Aorta (tissue), 5 donors: Measurements from ENCODE around the gene ABCB10. TPM values are rescaled to one million over a fixed set of nuclear protein-coding genes. Genes with fewer than 3 reads are reported as not detected.

ENCODE experiments used
- ATAC-seq: fragments of 200-7000 bp; cut with Tn5 transposase; one replicate; pipeline ENCODE4 v1.9.1; 2022; ENCODE audit warnings: moderate library complexity; ENCODE audit not compliant: low FRiP score
- DNase-seq, 2 donors: peaks; one replicate each; pipeline ENCODE4 v3.0.0-alpha.2; 2020
- H3K27ac ChIP-seq, 2 donors: one replicate each; pipeline ENCODE4 v1.5.1; 2013; ENCODE audit warnings: low read length in 2 of 2, mild to moderate bottlenecking in 2 of 2, moderate library complexity in 2 of 2, control low read depth in 1 of 2, inconsistent platforms in 1 of 2, low read depth in 1 of 2
- H3K27me3 ChIP-seq, 2 donors: one replicate each; pipeline ENCODE4 v1.6.1; 2013; ENCODE audit warnings: control low read depth in 1 of 2, low read length in 1 of 2, mild to moderate bottlenecking in 1 of 2, moderate library complexity in 1 of 2; ENCODE audit not compliant: insufficient read depth in 2 of 2, control insufficient read depth in 1 of 2
- H3K36me3 ChIP-seq, 2 donors: one replicate each; pipeline ENCODE4 v1.6.1; 2013; ENCODE audit warnings: control low read depth in 1 of 2, low read length in 1 of 2, mild to moderate bottlenecking in 1 of 2; ENCODE audit not compliant: insufficient read depth in 2 of 2, control insufficient read depth in 1 of 2
- H3K4me1 ChIP-seq, 2 donors: one replicate each; pipeline ENCODE4 v1.6.1; 2013; ENCODE audit warnings: low read length in 2 of 2, control low read depth in 1 of 2, mild to moderate bottlenecking in 1 of 2, moderate library complexity in 1 of 2; ENCODE audit not compliant: insufficient read depth in 2 of 2, control insufficient read depth in 1 of 2
- H3K4me3 ChIP-seq, 2 donors: one replicate each; pipeline ENCODE4 v1.5.1; 2013; ENCODE audit warnings: low read length in 2 of 2, control low read depth in 1 of 2, mild to moderate bottlenecking in 1 of 2
- H3K9me3 ChIP-seq: one replicate; pipeline ENCODE4 v1.6.1; 2013; ENCODE audit warnings: mild to moderate bottlenecking, low read length; ENCODE audit not compliant: control insufficient read depth
- WGBS, 2 donors: extraction: QIAGEN DNeasy Blood & Tissue Kit; methylation state at CpG; one replicate each; pipeline ENCODE4 v1.1.7; 2013; 5-methylcytosine and 5-hydroxymethylcytosine counted together
- intact Hi-C, 2 donors: fragments of 100-400 bp; cut with DNase I; formaldehyde crosslinking; loops; one replicate each; pipeline versions ENCODE4 v1.14.2 to v1.15.0; 2022
- polyA plus RNA-seq, 2 donors: library from polyadenylated mRNA; stranded (reverse); fragments of 200-250 nt; gene quantifications; one replicate each; pipeline ENCODE4 v1.2.3, GENCODE V29; 2013
- total RNA-seq, 2 donors: library from RNA; stranded (reverse); fragmentation: NEBNext Ultra II Directional; extraction: Animal tissue kit (Norgen Biotek cat#: 25700); gene quantifications; one replicate each; pipeline ENCODE4 v1.2.1, GENCODE V29; 2021
- donor health status: healthy with polysubstance abuse.
- donor health status: Bipolar disorder and iron deficiency.
- donor health status: DM: no; HTN: no; CAD: no.
- donor health status: DM: no; HTN: no; CAD: no.
- donor health status: DM: yes; HTN: yes; CAD: no.

The ABCB10 gene
- total and polyA plus RNA-seq, 4 donors, result 6.8 to 24.2 (median 16.3) TPM

GRCh38 chr1:229579059-229579673 lies 20.7 kb upstream of the ABCB10 start:
- H3K27me3 ChIP-seq, result no peaks in the 10 kb centered on the region
- H3K4me1 ChIP-seq, result peaks cover 0 to 3% of the 10 kb centered on the region in 2 donors
- peak overlapping the region in 1 of 2 donors; percentile 43 for H3K27ac ChIP-seq
- ATAC-seq (peak; percentile 75), DNase-seq (peak in 1 of 2 donors; percentile 62)
- H3K36me3 ChIP-seq, result no peaks in the 10 kb centered on the region
- no peak overlapping the region for H3K4me3 ChIP-seq
- H3K9me3 ChIP-seq, result no peaks in the 10 kb centered on the region
- WGBS, 2 donors, result 2 to 3% methylated on average over 9 of the region's 9 CpGs
- intact Hi-C loops, result loop anchor here in 1 of 2 donors (5.0 kb wide), 1 partner anchor 43 kb away; no protein-coding TSS in a partner anchor

- intact Hi-C loops, result loop anchor here in 1 of 2 donors (5.0 kb wide), 1 partner anchor 44 kb away; no protein-coding TSS in a partner anchor
- no peak for DNase-seq
- no peaks in the 10 kb centered on the region for H3K9me3 ChIP-seq
- no peaks in the 10 kb centered on the region for H3K27me3 ChIP-seq
- H3K4me1 ChIP-seq, result peaks cover 0 to 3% of the 10 kb centered on the region in 2 donors
- no peaks in the 10 kb centered on the region for H3K36me3 ChIP-seq
- H3K4me3 ChIP-seq, result no peak overlapping the region
- H3K27ac ChIP-seq, result no peak overlapping the region
- no peak for ATAC-seq
- WGBS, 2 donors, result 70% methylated on average over 13 to 14 of the region's 14 CpGs
These were observed 19.9 kb upstream of the ABCB10 start for GRCh38 chr1:229578168-229579058.

DNA sequence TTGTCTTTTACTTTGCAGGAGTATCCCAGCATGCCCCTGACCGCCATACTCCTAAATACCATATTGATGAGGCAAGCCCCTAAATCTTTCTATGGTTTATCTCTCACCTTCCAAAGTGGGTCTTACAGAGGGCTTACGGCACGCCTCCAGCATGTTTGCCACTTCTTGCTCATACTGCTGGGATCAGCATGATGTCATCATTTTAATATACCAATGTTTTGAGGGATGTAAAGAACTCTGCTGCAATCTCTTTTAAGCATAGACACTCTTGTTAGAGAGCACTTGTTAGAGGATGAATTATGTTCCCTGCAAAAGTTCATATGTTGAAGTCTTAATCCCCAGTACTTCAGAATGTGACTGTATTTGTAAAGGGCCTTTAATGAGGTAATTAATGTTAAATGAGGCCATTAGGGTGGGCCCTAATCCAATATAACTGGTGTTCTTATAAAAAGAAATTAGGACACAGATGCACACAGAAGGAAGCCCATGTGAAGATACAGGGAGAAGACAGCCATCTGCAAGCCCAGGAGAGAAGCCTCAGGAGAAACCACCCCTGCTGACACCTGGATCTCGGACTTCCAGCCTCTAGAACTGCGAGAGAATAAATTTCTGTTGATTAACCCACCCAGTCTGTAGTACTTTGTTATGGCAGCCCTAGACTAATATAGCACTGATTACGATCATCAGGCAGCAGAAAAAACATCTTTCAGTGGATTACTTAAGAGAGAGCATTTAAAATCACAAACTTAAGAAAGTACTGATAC lies 16.4 kb upstream of the ABCB10 start:
- Histone ChIP-seq H3K4me3 (no peak overlapping the region), H3K9me3 (no peaks in the 10 kb centered on the region), H3K36me3 (no peaks in the 10 kb centered on the region), H3K4me1 (no peaks in the 10 kb centered on the region), H3K27me3 (no peaks in the 10 kb centered on the region), H3K27ac (no peak overlapping the region)
- intact Hi-C loops, result loop anchor here (5.0 kb wide), 2 partner anchors 47 to 692 kb away; no protein-coding TSS in a partner anchor
- 97 to 98% methylated on average over 6 of the region's 6 CpGs for WGBS, 2 donors
- no peak for ATAC-seq
- no peak for DNase-seq

DNA sequence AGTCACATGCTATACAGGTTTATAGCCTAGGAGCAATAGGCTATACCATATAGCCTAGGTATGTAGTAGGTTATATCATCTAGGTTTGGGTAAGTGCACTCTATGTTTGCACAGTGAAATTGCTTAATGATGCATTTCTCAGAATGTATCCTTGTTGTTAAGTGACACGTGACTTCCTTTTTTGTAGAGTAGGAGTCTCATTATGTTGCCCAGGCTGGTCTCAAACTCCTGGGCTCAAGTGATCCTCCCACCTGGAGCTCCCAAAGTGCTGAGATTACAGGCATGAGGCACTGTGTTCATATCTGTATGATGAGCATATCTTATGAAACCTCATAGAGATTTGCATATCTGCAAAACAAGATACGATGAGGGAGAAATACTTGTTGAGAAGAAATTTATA lies 13.8 kb upstream of the ABCB10 start:
- H3K27me3 ChIP-seq, result no peaks in the 10 kb centered on the region
- intact Hi-C loops, result loop anchor here in 1 of 2 donors (5.0 kb wide), 1 partner anchor 695 kb away; no protein-coding TSS in a partner anchor
- H3K27ac ChIP-seq, result no peak overlapping the region
- WGBS, 2 donors, result 87 to 95% methylated on average over 2 of the region's 2 CpGs
- DNase-seq, result no peak
- H3K4me1 ChIP-seq, result peaks cover 0 to under 1% of the 10 kb centered on the region in 2 donors
- no peak for ATAC-seq
- H3K36me3 ChIP-seq, result no peaks in the 10 kb centered on the region
- no peaks in the 10 kb centered on the region for H3K9me3 ChIP-seq
- H3K4me3 ChIP-seq, result no peak overlapping the region

DNA sequence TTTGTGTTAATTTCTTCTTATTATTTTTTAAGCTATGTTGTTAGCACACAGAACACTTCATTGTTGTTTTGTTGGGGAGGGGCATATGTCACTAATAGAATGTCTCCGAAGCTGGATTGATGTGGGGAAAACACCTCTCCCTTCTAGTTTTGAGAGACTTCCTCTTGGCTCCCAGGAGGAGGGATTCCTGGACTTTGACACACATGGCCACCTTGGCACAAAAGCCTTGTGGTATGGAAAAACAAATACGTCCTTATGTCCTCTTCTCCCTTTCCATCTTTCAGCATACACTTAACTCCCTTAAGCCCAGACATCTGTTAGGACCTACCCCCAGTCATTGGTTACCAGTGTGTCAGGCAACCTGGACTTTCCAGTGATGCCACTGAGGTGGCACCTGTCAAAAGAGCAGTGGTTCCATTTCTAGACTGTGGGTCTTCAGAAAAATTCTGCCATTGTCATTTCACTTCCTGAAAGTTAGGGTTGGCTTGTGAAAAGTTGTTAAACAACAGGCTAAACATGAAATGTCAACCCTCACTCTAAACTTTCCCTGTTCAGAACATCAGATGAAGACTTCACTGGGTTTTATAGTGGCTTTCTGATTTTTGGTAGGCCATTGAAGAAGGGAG lies 12.5 kb upstream of the ABCB10 start:
- intact Hi-C loops, result loop anchor here in 1 of 2 donors (5.0 kb wide), 1 partner anchor 696 kb away; no protein-coding TSS in a partner anchor
- Histone ChIP-seq H3K36me3 (no peaks in the 10 kb centered on the region), H3K27me3 (no peaks in the 10 kb centered on the region), H3K9me3 (no peaks in the 10 kb centered on the region), H3K4me3 (no peak overlapping the region), H3K27ac (no peak overlapping the region), H3K4me1 (peaks cover 0 to 3% of the 10 kb centered on the region in 2 donors)
- no peak for ATAC-seq
- DNase-seq, result no peak
- 6 to 13% methylated on average over 2 of the region's 2 CpGs for WGBS, 2 donors

DNA sequence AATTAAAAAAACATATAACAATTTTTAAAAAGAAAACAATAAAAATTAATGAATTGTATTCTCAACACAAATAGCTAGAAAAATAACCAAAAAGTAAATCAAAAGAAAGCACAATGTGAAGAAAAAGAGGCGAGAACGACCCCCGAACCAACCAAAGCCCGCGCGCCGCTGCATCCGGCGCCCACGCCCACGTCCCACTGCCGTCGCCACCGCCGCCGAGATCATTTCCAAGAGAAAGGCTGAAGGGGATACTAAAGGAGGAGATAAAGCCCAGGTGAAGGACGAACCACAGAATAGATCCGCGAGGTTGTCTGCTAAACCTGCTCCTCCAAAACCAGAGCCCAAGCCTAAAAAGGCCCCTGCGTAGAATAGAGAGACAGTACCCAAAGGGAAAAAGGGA lies 11.8 kb upstream of the ABCB10 start:
- no peaks in the 10 kb centered on the region for H3K36me3 ChIP-seq
- WGBS, 2 donors, result 60 to 72% methylated on average over 20 of the region's 20 CpGs
- H3K4me1 ChIP-seq, result peaks cover 0 to 3% of the 10 kb centered on the region in 2 donors
- intact Hi-C loops, result loop anchor here in 1 of 2 donors (5.0 kb wide), 1 partner anchor 697 kb away; no protein-coding TSS in a partner anchor
- no peaks in the 10 kb centered on the region for H3K27me3 ChIP-seq
- H3K27ac ChIP-seq, result no peak overlapping the region
- ATAC-seq (no peak), DNase-seq (no peak)
- H3K4me3 ChIP-seq, result no peak overlapping the region
- no peaks in the 10 kb centered on the region for H3K9me3 ChIP-seq

DNA sequence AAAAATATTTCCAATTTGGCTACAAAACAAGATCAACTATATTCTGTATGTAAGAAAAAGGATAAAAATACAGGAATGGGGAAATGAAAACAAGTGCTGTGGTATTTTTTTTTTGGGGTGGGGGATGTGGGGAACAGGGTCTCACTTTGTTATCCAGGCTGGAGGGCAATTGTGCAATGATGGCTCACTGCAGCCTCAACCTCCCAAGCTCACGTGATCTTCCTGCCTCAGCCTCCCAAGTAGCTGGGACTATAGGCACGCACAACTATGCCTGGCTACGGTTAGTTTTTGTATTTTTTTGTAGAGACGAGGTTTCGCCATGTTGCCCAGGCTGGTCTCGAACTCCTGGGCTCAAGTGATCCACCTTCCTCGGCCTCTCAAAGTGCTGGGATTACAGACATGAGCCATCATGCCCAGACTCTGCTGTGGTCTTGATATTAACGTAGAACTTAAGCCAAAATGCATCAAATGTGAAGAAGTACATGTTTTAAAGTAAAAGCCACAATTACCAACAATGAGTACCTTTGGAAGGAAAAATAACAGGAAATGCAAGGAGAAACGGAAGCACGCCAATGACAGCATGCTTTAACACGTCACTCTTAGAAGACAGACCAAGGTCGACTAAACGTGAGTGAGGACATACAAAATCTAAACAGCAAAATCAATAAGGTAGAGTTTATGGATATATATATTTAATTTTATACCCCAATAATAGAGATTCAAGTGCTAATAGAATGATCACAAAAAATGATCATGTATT lies 8.8 kb upstream of the ABCB10 start:
- no peak overlapping the region for H3K27ac ChIP-seq
- ATAC-seq, result no peak
- H3K9me3 ChIP-seq, result no peaks in the 10 kb centered on the region
- H3K4me1 ChIP-seq, result peaks cover 3 to 6% of the 10 kb centered on the region in 2 donors
- DNase-seq, result no peak
- H3K36me3 ChIP-seq, result no peaks in the 10 kb centered on the region
- H3K27me3 ChIP-seq, result no peaks in the 10 kb centered on the region
- H3K4me3 ChIP-seq, result no peak overlapping the region
- intact Hi-C loops, result no loop called here
- WGBS, 2 donors, result 70 to 75% methylated on average over 13 of the region's 13 CpGs
